Fibroblast of skin of scalp (primary cell): Measurements from ENCODE around the gene SPACA4.

Experiments
- DNase-seq: peaks from one replicate; pipeline ENCODE4 v3.0.0-alpha.2; 2013

The SPACA4 gene

GRCh38 chr19:48651683-48652048 lies 45.1 kb downstream of the SPACA4 start:
- DNase-seq: no peak

GRCh38 chr19:48654299-48655059 lies 47.9 kb downstream of the SPACA4 start:
- DNase-seq: no peak

GRCh38 chr19:48656840-48657474 lies 50.4 kb downstream of the SPACA4 start:
- peak; percentile 78 for DNase-seq
